ENCODE data around the gene OSBPL1A.

GRCh38 chr18:24187689-24188088, 209.9 kb downstream of the OSBPL1A start:
- no peak for TF ChIP-seq ESRRA (IDR thresholded peaks at IDR 0.05; ENCODE audit: borderline replicate concordance, low read length)
- TF ChIP-seq CTCF (IDR thresholded peaks at IDR 0.05) = no peak
- no peak for TF ChIP-seq CHD2 (IDR thresholded peaks at IDR 0.05; ENCODE audit: low read length, partially characterized antibody)
- no peak for TF ChIP-seq EHMT2 (IDR thresholded peaks at IDR 0.05; ENCODE audit: low read depth)
- no peak for TF ChIP-seq RFX5 (IDR thresholded peaks at IDR 0.05)
- no peak for TF ChIP-seq ATOH8 (CRISPR knock-in tag; IDR thresholded peaks at IDR 0.05; ENCODE audit: low read depth)
- TF ChIP-seq RAD21 (conservative IDR thresholded peaks at IDR 0.05 in 1 of 2, IDR thresholded peaks at IDR 0.05 in 1 of 2) = no peak
